A549 (cell line): ENCODE results near the gene AMZ2. TPM values are rescaled to one million over a fixed set of nuclear protein-coding genes. Genes with fewer than 3 reads are reported as not detected.

Source experiments
- ATAC-seq, 2 experiments: fragments of 200-7000 bp in 1 of 2; fragments of >200 bp in 1 of 2; cut with Nextera tagmentation in 1 of 2; cut with Tn5 transposase in 1 of 2; 3 replicates each; pipeline versions ENCODE4 v1.8.0 to v1.9.1; 2018 to 2020; ENCODE audit warnings: mild to moderate bottlenecking in 1 of 2, moderate library complexity in 1 of 2
- CTCF ChIA-PET: fragments of 300-600 bp; sonication (Branson Sonifier 250); formaldehyde crosslinking; extraction: SDS; loops from one replicate; lab custom pipeline; 2021; ENCODE audit warnings: antibody characterized with exemption, inconsistent platforms; lab: Yijun Ruan, JAX
- POLR2A ChIA-PET: fragments of 350-600 bp; formaldehyde crosslinking; extraction: SDS; loops from one replicate; lab custom pipeline; 2021; ENCODE audit warnings: antibody characterized with exemption, inconsistent platforms; lab: Yijun Ruan, JAX
- DNase-seq, 2 experiments: peaks; one replicate each; pipeline versions ENCODE4 v3.0.0 to v3.0.0-alpha.2; 2011 to 2016; ENCODE audit warnings: low read depth in 1 of 2, low spot score in 1 of 2
- FAIRE-seq: peaks from 2 replicates; lab custom pipeline; 2011; peaks lifted over from hg19 to GRCh38; lab: Jason Lieb, UNC
- H3K27ac ChIP-seq, 2 experiments: fragments of >200 bp; sonication (Bioruptor Twin); formaldehyde crosslinking; 3 replicates each; pipeline ENCODE4 v1.5.1; 2016 to 2017
- H3K4me1 ChIP-seq: fragments of >200 bp; sonication (Bioruptor Twin); formaldehyde crosslinking; 3 replicates; pipeline ENCODE4 v1.6.1; 2016
- H3K4me2 ChIP-seq: fragments of >200 bp; sonication (Bioruptor Twin); formaldehyde crosslinking; 3 replicates; pipeline ENCODE4 v1.6.1; 2016
- H3K4me3 ChIP-seq: fragments of >200 bp; sonication (Bioruptor Twin); formaldehyde crosslinking; 3 replicates; pipeline ENCODE4 v1.5.1; 2016
- H3K9me3 ChIP-seq: fragments of >200 bp; sonication (Bioruptor Twin); formaldehyde crosslinking; 3 replicates; pipeline ENCODE4 v1.6.1; 2016
- BCL3 ChIP-seq: fragments of >200 bp; sonication (Bioruptor Twin); formaldehyde crosslinking; IDR thresholded peaks from 3 replicates; pipeline ENCODE4 v1.6.1; 2016
- BHLHE40 ChIP-seq: IDR thresholded peaks from 2 replicates; pipeline ENCODE4 v1.6.1; 2012; ENCODE audit warnings: low read depth, low read length, inconsistent platforms
- CHD4 ChIP-seq: fragments of 200-600 bp; sonication (generic); IDR thresholded peaks from 2 replicates; pipeline ENCODE4 v1.6.1; 2016; ENCODE audit warnings: antibody characterized with exemption, mild to moderate bottlenecking, borderline replicate concordance
- E2F6 ChIP-seq: IDR thresholded peaks from 2 replicates; pipeline ENCODE4 v1.6.1; 2012; ENCODE audit warnings: low read depth, borderline replicate concordance
- EHF ChIP-seq: fragments of 250-450 bp; sonication (Bioruptor Pico); IDR thresholded peaks from 2 replicates; pipeline ENCODE4 v1.5.0; 2020; ENCODE audit warnings: mild to moderate bottlenecking
- EP300 ChIP-seq, 2 experiments: fragments of >200 bp; sonication (Bioruptor Twin); formaldehyde crosslinking; IDR thresholded peaks; 2 replicates in 1 of 2; 3 replicates in 1 of 2; pipeline ENCODE4 v1.6.1; 2016 to 2017
- ESRRA ChIP-seq: fragments of 150-350 bp; IDR thresholded peaks from 2 replicates; pipeline ENCODE4 v1.6.1; 2014; ENCODE audit warnings: mild to moderate bottlenecking, low read length, borderline replicate concordance
- FOSB ChIP-seq: fragments of 250-450 bp; sonication (Bioruptor Pico); IDR thresholded peaks from 2 replicates; pipeline ENCODE4 v1.5.0; 2020; ENCODE audit warnings: mild to moderate bottlenecking, moderate library complexity
- FOSL2 ChIP-seq, 2 experiments: fragments of 450-650 bp in 1 of 2; fragments of >200 bp in 1 of 2; sonication (Bioruptor Twin) in 1 of 2; formaldehyde crosslinking; IDR thresholded peaks; 2 replicates each; pipeline versions ENCODE4 v1.5.0 to v1.6.1; 2016 to 2020; ENCODE audit warnings: mild to moderate bottlenecking in 1 of 2, moderate library complexity in 1 of 2
- GATA3 ChIP-seq: IDR thresholded peaks from 2 replicates; pipeline ENCODE4 v1.6.1; 2012; ENCODE audit warnings: borderline replicate concordance
- HDAC2 ChIP-seq: fragments of 200-600 bp; sonication (generic); IDR thresholded peaks from 2 replicates; pipeline ENCODE4 v1.6.1; 2016
- HMGXB4 ChIP-seq: fragments of 250-450 bp; sonication (Bioruptor Pico); IDR thresholded peaks from 2 replicates; pipeline ENCODE4 v1.5.0; 2021; ENCODE audit warnings: mild to moderate bottlenecking, moderate library complexity, borderline replicate concordance
- HOXB5 ChIP-seq: fragments of 250-450 bp; sonication (Bioruptor Pico); IDR thresholded peaks from 2 replicates; pipeline ENCODE4 v1.5.0; 2020; ENCODE audit warnings: mild to moderate bottlenecking, moderate library complexity
- JUN ChIP-seq, 2 experiments: fragments of >200 bp; sonication (Bioruptor Twin); formaldehyde crosslinking; IDR thresholded peaks; 2 replicates in 1 of 2; 3 replicates in 1 of 2; pipeline ENCODE4 v1.6.1; 2016 to 2017
- KDM5A ChIP-seq: fragments of 200-600 bp; sonication (generic); IDR thresholded peaks from 2 replicates; pipeline ENCODE4 v1.6.1; 2016; ENCODE audit warnings: antibody characterized with exemption, mild to moderate bottlenecking
- MAFK ChIP-seq: fragments of 450-650 bp; IDR thresholded peaks from 2 replicates; pipeline ENCODE4 v1.6.1; 2014; ENCODE audit not compliant: partially characterized antibody
- MAX ChIP-seq: IDR thresholded peaks from 2 replicates; pipeline ENCODE4 v1.6.1; 2012
- MYC ChIP-seq: IDR thresholded peaks from 2 replicates; pipeline ENCODE4 v1.6.1; 2012; ENCODE audit warnings: mild to moderate bottlenecking, inconsistent platforms, low read length, improper control_type of control experiment, borderline replicate concordance
- PBX3 ChIP-seq: IDR thresholded peaks from 2 replicates; pipeline ENCODE4 v1.6.1; 2012
- POLR2A ChIP-seq: IDR thresholded peaks from 2 replicates; pipeline ENCODE4 v1.6.1; 2012; ENCODE audit warnings: mild to moderate bottlenecking, low read length
- POLR2AphosphoS2 ChIP-seq: conservative IDR thresholded peaks from 2 replicates; pipeline ENCODE4 v1.6.1; 2012; ENCODE audit warnings: low read length, improper control_type of control experiment, inconsistent platforms
- RAD21 ChIP-seq, 2 experiments: fragments of >200 bp in 1 of 2; sonication (Bioruptor Twin) in 1 of 2; formaldehyde crosslinking in 1 of 2; IDR thresholded peaks in 1 of 2; conservative IDR thresholded peaks in 1 of 2; 2 replicates in 1 of 2; 3 replicates in 1 of 2; pipeline ENCODE4 v1.6.1; 2012 to 2018; ENCODE audit warnings: inconsistent platforms in 1 of 2
- RFX5 ChIP-seq: fragments of 450-650 bp; IDR thresholded peaks from 2 replicates; pipeline ENCODE4 v1.7.1; 2014; ENCODE audit warnings: antibody characterized with exemption, mild to moderate bottlenecking, moderate library complexity
- SMC3 ChIP-seq: fragments of >200 bp; sonication (Bioruptor Twin); formaldehyde crosslinking; IDR thresholded peaks from 3 replicates; pipeline ENCODE4 v1.6.1; 2018; ENCODE audit warnings: inconsistent platforms
- SREBF2 ChIP-seq: fragments of 450-650 bp; IDR thresholded peaks from 2 replicates; pipeline ENCODE4 v1.6.1; 2014; ENCODE audit warnings: mild to moderate bottlenecking, moderate library complexity
- TFCP2L1 ChIP-seq: fragments of 250-450 bp; sonication (Bioruptor Pico); IDR thresholded peaks from 2 replicates; pipeline ENCODE4 v1.5.0; 2021; ENCODE audit warnings: mild to moderate bottlenecking
- TP53 ChIP-seq: fragments of 250-450 bp; sonication (Bioruptor Pico); IDR thresholded peaks from 2 replicates; pipeline ENCODE4 v1.5.0; 2021; ENCODE audit warnings: mild to moderate bottlenecking, moderate library complexity
- USF2 ChIP-seq: fragments of 450-650 bp; IDR thresholded peaks from 2 replicates; pipeline ENCODE4 v1.6.1; 2014; ENCODE audit warnings: antibody characterized with exemption
- ZC3H11A ChIP-seq: fragments of 450-650 bp; IDR thresholded peaks from 2 replicates; pipeline ENCODE4 v1.6.1; 2014; ENCODE audit warnings: antibody characterized with exemption, mild to moderate bottlenecking
- ZSCAN20 ChIP-seq: fragments of 250-450 bp; sonication (Bioruptor Pico); IDR thresholded peaks from 2 replicates; pipeline ENCODE4 v1.8.0; 2022; ENCODE audit warnings: mild to moderate bottlenecking, moderate library complexity
- WGBS: methylation state at CpG from one replicate; pipeline ENCODE4 v1.1.6; 2017; ENCODE audit errors: missing lambda C conversion rate; 5-methylcytosine and 5-hydroxymethylcytosine counted together
- polyA plus RNA-seq, 4 experiments: library from polyadenylated mRNA; depleted of rRNA in 3 of 4; stranded (reverse); fragments of >200 nt; fragmentation: RNase III in 1 of 4; extraction: RNeasy Plus Mini Kit Qiagen cat#74134 plus additional on column Dnase treatment in 1 of 4; gene quantifications; 2 replicates in 3 of 4; 3 replicates in 1 of 4; pipeline ENCODE4 v1.2.3, GENCODE V29; 2011 to 2017

AMZ2 gene
- polyA plus RNA-seq, 2 of the 4 experiments (the other 2 are of a cell fraction): 105 to 201 TPM

- peak; percentile 95; the same call in 1 of the 2 replicates for TF ChIP-seq MYC
- no peak for TF ChIP-seq GATA3
- TF ChIP-seq KDM5A: no peak
- TF ChIP-seq FOSB (CRISPR knock-in tag): no peak
These were observed 43.4 kb downstream of the AMZ2 start, which contains the start of the genes ARSG and SLC16A6 (continued) for GRCh38 chr17:68290955-68291835.

- CTCF ChIA-PET: interaction anchor here (0.8 to 2.3 kb wide), 14 partner anchors 17 to 173 kb away, joined by 3 to 11 read pairs (median 4); no protein-coding TSS in a partner anchor
- Histone ChIP-seq H3K4me1 (peaks cover 9% of the 10 kb centered on the region; the same call in 2 of the 3 replicates), H3K9me3 (no peaks in the 10 kb centered on the region), H3K27ac (peak overlapping the region; percentile 87 to 92), H3K4me2 (peak overlapping the region; percentile 96), H3K4me3 (peak overlapping the region; percentile 88)
- POLR2A ChIA-PET: interaction anchor here (1.1 to 2.5 kb wide), 9 partner anchors 12 to 166 kb away, joined by 3 to 23 read pairs (median 3); no protein-coding TSS in a partner anchor
- WGBS: 5% methylated on average over 32 of the region's 76 CpGs
- DNase-seq (peak; percentile 69 to 89), ATAC-seq (peak; percentile 83 to 86), FAIRE-seq (no peak)
- TF ChIP-seq HOXB5 (CRISPR knock-in tag): no peak
- TF ChIP-seq ESRRA: no peak
- peak; percentile 56 for TF ChIP-seq POLR2A
- no peak for TF ChIP-seq EP300 (IDR thresholded peaks at IDR 0.05)
- peak; percentile 41; the same call in 1 of the 2 replicates for TF ChIP-seq MAX
- no peak for TF ChIP-seq BHLHE40
- TF ChIP-seq HDAC2: no peak
- TF ChIP-seq SMC3: no peak
- TF ChIP-seq TFCP2L1: 0 out of 2 replicates have a peak, but pooled peaks have one; percentile 34
- TF ChIP-seq PBX3: no peak
- peak; percentile 98 for TF ChIP-seq MAFK
- TF ChIP-seq EHF (CRISPR knock-in tag): no peak
- TF ChIP-seq HMGXB4 (CRISPR knock-in tag): no peak
- TF ChIP-seq USF2: no peak
- no peak for TF ChIP-seq BCL3
- TF ChIP-seq RFX5: no peak
- peak; percentile 20 to 28; a peak in 2 of 5 replicates for TF ChIP-seq RAD21 (conservative IDR thresholded peaks at IDR 0.05 in 1 of 2, IDR thresholded peaks at IDR 0.05 in 1 of 2)
- no peak for TF ChIP-seq FOSL2 (IDR thresholded peaks at IDR 0.05)
- peak; percentile 48 for TF ChIP-seq FOSL2 (CRISPR knock-in tag; IDR thresholded peaks at IDR 0.05)
- TF ChIP-seq CHD4: no peak
- TF ChIP-seq POLR2AphosphoS2: no peak
- TF ChIP-seq ZC3H11A: no peak
- no peak for TF ChIP-seq KDM5A
- TF ChIP-seq MYC: no peak
- TF ChIP-seq JUN (IDR thresholded peaks at IDR 0.05): no peak; a peak in 1 of 5 replicates
- TF ChIP-seq E2F6: peak; percentile 37; the same call in 1 of the 2 replicates
- TF ChIP-seq TP53 (CRISPR knock-in tag): no peak
- TF ChIP-seq SREBF2: no peak
- no peak for TF ChIP-seq ZSCAN20 (CRISPR knock-in tag)
These were observed 44.2 kb downstream of the AMZ2 start for GRCh38 chr17:68291836-68292688.
